Middle frontal gyrus (tissue), 1 donor: Measurements from ENCODE around the gene PIEZO2.

Source experiments
- DNase-seq: peaks from one replicate; pipeline ENCODE4 v3.0.0-alpha.2; 2015; ENCODE audit warnings: low spot score; ENCODE audit errors: extremely low spot score

Gene PIEZO2

GRCh38 chr18:11070593-11070992 lies 78.8 kb downstream of the PIEZO2 start:
- no peak for DNase-seq

- no peak for DNase-seq
These were observed 83.3 kb downstream of the PIEZO2 start for GRCh38 chr18:11066038-11066437.

GRCh38 chr18:11064727-11065460 lies 84.5 kb downstream of the PIEZO2 start:
- no peak for DNase-seq

- no peak for DNase-seq
These were observed 85.3 kb downstream of the PIEZO2 start for GRCh38 chr18:11064106-11064505.

- DNase-seq, result no peak
These were observed 93.6 kb downstream of the PIEZO2 start for GRCh38 chr18:11055721-11056120.

- DNase-seq, result no peak
These were observed 94.9 kb downstream of the PIEZO2 start for GRCh38 chr18:11054497-11054896.

GRCh38 chr18:11053293-11053692 lies 96.1 kb downstream of the PIEZO2 start:
- no peak for DNase-seq

GRCh38 chr18:11052800-11053199 lies 96.6 kb downstream of the PIEZO2 start:
- no peak for DNase-seq

GRCh38 chr18:11051462-11051861 lies 97.9 kb downstream of the PIEZO2 start:
- DNase-seq, result no peak

GRCh38 chr18:11050966-11051365 lies 98.4 kb downstream of the PIEZO2 start:
- no peak for DNase-seq

GRCh38 chr18:11047817-11048216 lies 101.6 kb downstream of the PIEZO2 start:
- DNase-seq, result no peak

- no peak for DNase-seq
These were observed 102.2 kb downstream of the PIEZO2 start for GRCh38 chr18:11047156-11047555.

GRCh38 chr18:11046140-11046539 lies 103.2 kb downstream of the PIEZO2 start:
- DNase-seq, result no peak

- no peak for DNase-seq
These were observed 105.7 kb downstream of the PIEZO2 start for GRCh38 chr18:11043694-11044093.

GRCh38 chr18:11042247-11042646 lies 107.1 kb downstream of the PIEZO2 start:
- no peak for DNase-seq

- peak; percentile 50 for DNase-seq
These were observed 108.3 kb downstream of the PIEZO2 start for GRCh38 chr18:11040823-11041656.

GRCh38 chr18:11040359-11040758 lies 109.0 kb downstream of the PIEZO2 start:
- DNase-seq, result no peak

- no peak for DNase-seq
These were observed 111.7 kb downstream of the PIEZO2 start for GRCh38 chr18:11037533-11038240.

GRCh38 chr18:11035814-11036495 lies 113.4 kb downstream of the PIEZO2 start:
- DNase-seq, result no peak

GRCh38 chr18:11035376-11035775 lies 114.0 kb downstream of the PIEZO2 start:
- DNase-seq, result no peak

- DNase-seq, result no peak
These were observed 114.5 kb downstream of the PIEZO2 start for GRCh38 chr18:11034884-11035283.
